B cell (primary cell): ENCODE data around the gene CORO1C. TPM values are rescaled to one million over a fixed set of nuclear protein-coding genes. Genes with fewer than 3 reads are reported as not detected.
A peak's percentile ranks its signal among the peaks of the same experiment; 100 is the strongest.

ENCODE experiments used
- ATAC-seq: fragments of 200-7000 bp; cut with Tn5 transposase; one replicate; pipeline ENCODE4 v1.10.0; 2021; ENCODE audit warnings: low read depth, mild to moderate bottlenecking, moderate number of reproducible peaks, moderate library complexity
- CTCF ChIA-PET: fragments of 350-600 bp; sonication (Branson Sonifier 250); formaldehyde crosslinking; loops from one replicate; lab custom pipeline; 2021; ENCODE audit warnings: antibody characterized with exemption, inconsistent platforms; lab: Charles Lee
- POLR2A ChIA-PET: fragments of 350-600 bp; sonication (Branson Sonifier 250); formaldehyde crosslinking; loops from one replicate; lab custom pipeline; 2021; ENCODE audit warnings: antibody characterized with exemption; lab: Charles Lee
- DNase-seq: peaks from one replicate; pipeline ENCODE4 v3.0.0; 2013
- H2AFZ ChIP-seq: 2 replicates; pipeline ENCODE4 v1.6.1; 2012; ENCODE audit warnings: mild to moderate bottlenecking, low read depth, low read length; ENCODE audit not compliant: insufficient read depth, poor library complexity, severe bottlenecking
- H3K27ac ChIP-seq, 2 donors: 1 replicate in 1 of 2; 2 replicates in 1 of 2; pipeline ENCODE4 v1.5.1; 2012 to 2013; ENCODE audit warnings: low read length in 2 of 2, mild to moderate bottlenecking in 2 of 2, moderate library complexity in 1 of 2
- H3K27me3 ChIP-seq, 4 experiments: fragments of 200-600 bp in 1 of 4; sonication (generic) in 1 of 4; replicated peaks in 1 of 4; 1 replicate in 2 of 4; 2 replicates in 2 of 4; pipeline versions ENCODE4 v1.6.1 to v1.7.0; 2013 to 2016; ENCODE audit warnings: low read length in 3 of 4, mild to moderate bottlenecking in 2 of 4, mixed read lengths in 1 of 4, moderate library complexity in 1 of 4; ENCODE audit not compliant: insufficient read depth in 4 of 4, control insufficient read depth in 3 of 4; ENCODE audit errors: control extremely low read depth in 1 of 4
- H3K36me3 ChIP-seq, 2 experiments: replicated peaks in 1 of 2; 1 replicate in 1 of 2; 2 replicates in 1 of 2; pipeline versions ENCODE4 v1.6.1 to v1.7.1; 2013; ENCODE audit warnings: low read length in 1 of 2; ENCODE audit not compliant: insufficient read depth in 2 of 2, control insufficient read depth in 1 of 2; ENCODE audit errors: control extremely low read depth in 1 of 2, extremely low read depth in 1 of 2
- H3K4me1 ChIP-seq, 2 donors: fragments of 200-600 bp in 1 of 2; sonication (generic) in 1 of 2; 1 replicate in 1 of 2; 2 replicates in 1 of 2; pipeline versions ENCODE4 v1.5.1 to v1.6.1; 2013 to 2017; ENCODE audit warnings: low read length in 2 of 2; ENCODE audit not compliant: control insufficient read depth in 2 of 2, insufficient read depth in 2 of 2
- H3K4me2 ChIP-seq: replicated peaks from 2 replicates; pipeline ENCODE3; 2012; ENCODE audit warnings: mild to moderate bottlenecking, low read depth, low read length; ENCODE audit not compliant: poor library complexity, severe bottlenecking
- H3K4me3 ChIP-seq, 5 experiments: fragments of 200-600 bp in 1 of 5; sonication (generic) in 1 of 5; 1 replicate in 3 of 5; 2 replicates in 2 of 5; pipeline versions ENCODE4 v1.5.1 to v1.7.0; 2011 to 2016; ENCODE audit warnings: low read length in 4 of 5, mild to moderate bottlenecking in 4 of 5, low read depth in 2 of 5, control low read depth in 1 of 5, moderate library complexity in 1 of 5; ENCODE audit not compliant: insufficient read depth in 1 of 5; ENCODE audit errors: control extremely low read depth in 1 of 5, extremely low read depth in 1 of 5
- H3K79me2 ChIP-seq: fragments of 200-600 bp; sonication (generic); one replicate; pipeline ENCODE4 v1.6.0; 2016; ENCODE audit warnings: low read length; ENCODE audit not compliant: control insufficient read depth, insufficient read depth
- H3K9ac ChIP-seq: fragments of 200-600 bp; sonication (generic); 2 replicates; pipeline ENCODE4 v1.6.1; 2017; ENCODE audit warnings: mild to moderate bottlenecking, low read length, moderate library complexity
- H3K9me3 ChIP-seq, 3 donors: one replicate each; pipeline versions ENCODE4 v1.6.1 to v1.7.1; 2013; ENCODE audit warnings: low read length in 2 of 3; ENCODE audit not compliant: control insufficient read depth in 2 of 3, insufficient read depth in 1 of 3; ENCODE audit errors: control extremely low read depth in 1 of 3
- H4K20me1 ChIP-seq: 2 replicates; pipeline ENCODE4 v1.6.0; 2012; ENCODE audit warnings: mild to moderate bottlenecking, low read length; ENCODE audit not compliant: insufficient read depth, control insufficient read depth, poor library complexity, severe bottlenecking
- H3K27ac Mint-ChIP-seq: one replicate; pipeline ENCODE4 v1.8.0; 2021; ENCODE audit warnings: mixed read lengths
- H3K27me3 Mint-ChIP-seq: one replicate; pipeline ENCODE4 v1.8.0; 2021; ENCODE audit warnings: mixed read lengths
- H3K4me1 Mint-ChIP-seq: one replicate; pipeline ENCODE4 v1.8.0; 2021; ENCODE audit warnings: mixed read lengths
- H3K4me3 Mint-ChIP-seq: one replicate; pipeline ENCODE4 v1.8.0; 2021; ENCODE audit warnings: mixed read lengths
- H3K9me3 Mint-ChIP-seq: one replicate; pipeline ENCODE4 v1.8.0; 2022; ENCODE audit warnings: mixed read lengths; ENCODE audit not compliant: insufficient read depth
- EZH2 ChIP-seq: IDR thresholded peaks from 2 replicates; pipeline ENCODE4 v1.6.1; 2012; ENCODE audit warnings: borderline replicate concordance, low read depth, mild to moderate bottlenecking, moderate library complexity, low read length; ENCODE audit not compliant: insufficient read depth, poor library complexity, severe bottlenecking
- WGBS: methylation state at CpG from one replicate; pipeline ENCODE4 v1.1.5; 2013; ENCODE audit warnings: missing lambda C conversion rate; ENCODE audit not compliant: insufficient coverage; 5-methylcytosine and 5-hydroxymethylcytosine counted together
- intact Hi-C: fragments of 100-400 bp; cut with micrococcal nuclease; formaldehyde crosslinking; loops from one replicate; pipeline ENCODE4 v1.10.0; 2022
- polyA plus RNA-seq: library from polyadenylated mRNA; depleted of rRNA; stranded (reverse); fragments of >200 nt; gene quantifications from 2 replicates; pipeline ENCODE4 v1.2.3, GENCODE V29; 2012
- total RNA-seq, 2 donors: library from RNA; stranded (reverse); fragments of 120-200 nt in 1 of 2; gene quantifications; 1 replicate in 1 of 2; 2 replicates in 1 of 2; pipeline versions ENCODE4 v1.2.3 to v1.2.4, GENCODE V29; 2013 to 2022
- TF ChIP-seq, protein P1 (sequence below): fragments of 200-600 bp; IDR thresholded peaks from one replicate; pipeline ENCODE4 v1.8.0; 2022; ENCODE audit warnings: antibody characterized with exemption, mild to moderate bottlenecking

Gene CORO1C
- total and polyA plus RNA-seq, 2 donors (not counting 1 experiment from before 2014, with no cell fraction given) = 19.2 to 68.0 TPM

DNA sequence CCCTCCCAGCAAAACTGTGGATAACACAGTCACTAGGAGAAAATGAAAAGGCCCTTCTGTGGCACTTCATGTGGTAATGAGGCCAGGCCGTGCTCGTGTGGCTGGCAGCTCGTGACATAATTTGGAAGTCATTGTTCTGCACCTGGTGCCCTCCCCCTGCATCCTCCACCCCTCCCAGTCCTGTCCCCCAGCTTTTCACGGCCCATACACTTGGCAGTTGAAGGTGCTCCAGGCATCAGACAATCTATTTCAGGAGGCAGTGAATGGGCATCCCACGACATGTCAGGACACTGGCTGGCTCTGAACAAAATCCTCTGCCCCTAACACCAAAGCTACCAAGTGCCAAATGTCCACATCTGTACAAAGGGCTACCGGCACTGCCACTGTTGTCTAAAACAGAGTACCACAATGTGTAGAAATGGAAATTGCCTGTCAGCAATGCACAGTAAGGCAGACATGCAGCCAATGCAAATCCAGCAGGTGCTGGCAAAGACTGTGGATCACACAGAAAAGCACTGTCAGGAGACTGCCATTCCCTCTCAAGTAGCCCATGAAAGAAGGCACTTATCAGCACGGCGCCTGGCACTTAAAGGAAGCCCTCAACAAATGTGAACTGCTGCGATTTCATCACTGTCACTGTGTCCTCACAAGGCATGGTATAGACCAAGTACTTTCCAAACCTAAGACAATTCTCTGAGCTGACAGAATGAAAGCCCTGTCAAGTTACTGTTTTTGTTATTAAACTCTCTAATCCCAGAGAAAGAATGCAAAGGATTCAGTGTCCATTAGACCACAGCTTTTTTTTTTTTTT is 39.1 kb downstream of the CORO1C start:
- H3K4me1 Mint-ChIP-seq = peaks cover 58% of the 10 kb centered on the region
- ChIA-PET POLR2A (interaction anchor here (0.5 to 0.9 kb wide), 4 partner anchors 38 to 133 kb away, joined by 3 to 9 read pairs (median 4); no protein-coding TSS in a partner anchor), CTCF (interaction anchor here (0.6 to 4.4 kb wide), 5 partner anchors 27 to 258 kb away, joined by 3 to 27 read pairs (median 9); no protein-coding TSS in a partner anchor)
- H3K79me2 ChIP-seq = peaks cover 50% of the 10 kb centered on the region
- WGBS = 26% methylated on average over 8 of the region's 9 CpGs
- no peaks in the 10 kb centered on the region for H3K36me3 ChIP-seq
- H3K4me1 ChIP-seq = peaks cover 32 to 35% of the 10 kb centered on the region in 2 donors
- H3K27me3 Mint-ChIP-seq = no peaks in the 10 kb centered on the region
- H3K9me3 Mint-ChIP-seq = no peaks in the 10 kb centered on the region
- H3K27me3 ChIP-seq = no peaks in the 10 kb centered on the region
- H4K20me1 ChIP-seq = peaks cover 24% of the 10 kb centered on the region
- DNase-seq (peak; percentile 56), ATAC-seq (peak; percentile 36)
- H3K4me3 ChIP-seq = peak overlapping the region in 2 of 5 experiments; percentile 7 to 37
- intact Hi-C loops = loop anchor here (1.0 to 2.0 kb wide), 2 partner anchors 27 to 38 kb away; no protein-coding TSS in a partner anchor
- peak overlapping the region; percentile 62 for H3K4me2 ChIP-seq
- peak overlapping the region; percentile 35 for H2AFZ ChIP-seq
- H3K27ac Mint-ChIP-seq = peak overlapping the region; percentile 74
- peak overlapping the region; percentile 82 for H3K4me3 Mint-ChIP-seq
- TF ChIP-seq, protein P1, sequence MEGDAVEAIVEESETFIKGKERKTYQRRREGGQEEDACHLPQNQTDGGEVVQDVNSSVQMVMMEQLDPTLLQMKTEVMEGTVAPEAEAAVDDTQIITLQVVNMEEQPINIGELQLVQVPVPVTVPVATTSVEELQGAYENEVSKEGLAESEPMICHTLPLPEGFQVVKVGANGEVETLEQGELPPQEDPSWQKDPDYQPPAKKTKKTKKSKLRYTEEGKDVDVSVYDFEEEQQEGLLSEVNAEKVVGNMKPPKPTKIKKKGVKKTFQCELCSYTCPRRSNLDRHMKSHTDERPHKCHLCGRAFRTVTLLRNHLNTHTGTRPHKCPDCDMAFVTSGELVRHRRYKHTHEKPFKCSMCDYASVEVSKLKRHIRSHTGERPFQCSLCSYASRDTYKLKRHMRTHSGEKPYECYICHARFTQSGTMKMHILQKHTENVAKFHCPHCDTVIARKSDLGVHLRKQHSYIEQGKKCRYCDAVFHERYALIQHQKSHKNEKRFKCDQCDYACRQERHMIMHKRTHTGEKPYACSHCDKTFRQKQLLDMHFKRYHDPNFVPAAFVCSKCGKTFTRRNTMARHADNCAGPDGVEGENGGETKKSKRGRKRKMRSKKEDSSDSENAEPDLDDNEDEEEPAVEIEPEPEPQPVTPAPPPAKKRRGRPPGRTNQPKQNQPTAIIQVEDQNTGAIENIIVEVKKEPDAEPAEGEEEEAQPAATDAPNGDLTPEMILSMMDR = no peak
- TF ChIP-seq EZH2 = no peak
- peak overlapping the region in 1 of 2 donors; percentile 44 for H3K27ac ChIP-seq
- H3K9me3 ChIP-seq = no peaks in the 10 kb centered on the region
- peak overlapping the region; percentile 13 for H3K9ac ChIP-seq
